HepG2 (cell line): ENCODE results near the gene LITAFD. TPM values are rescaled to one million over a fixed set of nuclear protein-coding genes. Genes with fewer than 3 reads are reported as not detected.

Experiments used
- CHD2 ChIP-seq: IDR thresholded peaks from 2 replicates; pipeline ENCODE4 v1.6.1; 2011; ENCODE audit warnings: low read depth, low read length, improper control_type of control experiment
- DBP ChIP-seq: sonication (generic); formaldehyde crosslinking; IDR thresholded peaks from 2 replicates; pipeline ENCODE4 v1.4.0; 2020; ENCODE audit warnings: missing genetic modification reagents; ENCODE audit errors: not compliant biosample characterization
- DMAP1 ChIP-seq: IDR thresholded peaks from 2 replicates; pipeline ENCODE4 v1.6.1; 2016
- GATAD2A ChIP-seq: IDR thresholded peaks from 2 replicates; pipeline ENCODE4 v1.6.1; 2016
- GZF1 ChIP-seq: sonication (generic); formaldehyde crosslinking; IDR thresholded peaks from 2 replicates; pipeline ENCODE4 v1.5.1; 2020; ENCODE audit warnings: mild to moderate bottlenecking, missing genetic modification reagents
- KDM5B ChIP-seq: sonication (generic); formaldehyde crosslinking; IDR thresholded peaks from 2 replicates; pipeline ENCODE4 v1.4.0; 2020; ENCODE audit warnings: missing genetic modification reagents, mild to moderate bottlenecking, borderline replicate concordance
- PTBP1 ChIP-seq: fragments of 200-400 bp; formaldehyde crosslinking; IDR thresholded peaks from 2 replicates; pipeline ENCODE4 v1.6.1; 2018; ENCODE audit warnings: low read length, low read depth; ENCODE audit not compliant: poor library complexity, severe bottlenecking
- SNAPC2 ChIP-seq: sonication (generic); formaldehyde crosslinking; IDR thresholded peaks from 2 replicates; pipeline ENCODE4 v1.8.1; 2022; ENCODE audit warnings: mild to moderate bottlenecking, missing genetic modification reagents
- STAG1 ChIP-seq: sonication (generic); formaldehyde crosslinking; IDR thresholded peaks from 2 replicates; pipeline ENCODE4 v1.4.0; 2020; ENCODE audit warnings: missing genetic modification reagents
- ZNF207 ChIP-seq: fragments of 450-650 bp; IDR thresholded peaks from 2 replicates; pipeline ENCODE4 v1.6.1; 2016; ENCODE audit warnings: antibody characterized with exemption, borderline replicate concordance
- ZNF318 ChIP-seq: sonication (generic); formaldehyde crosslinking; IDR thresholded peaks from 2 replicates; pipeline ENCODE4 v1.4.0; 2020; ENCODE audit warnings: mild to moderate bottlenecking, missing genetic modification reagents
- ZNF543 ChIP-seq: sonication (generic); formaldehyde crosslinking; IDR thresholded peaks from 2 replicates; pipeline ENCODE4 v1.4.0; 2020; ENCODE audit warnings: mild to moderate bottlenecking, missing genetic modification reagents
- ZNF75D ChIP-seq: sonication (generic); formaldehyde crosslinking; IDR thresholded peaks from 2 replicates; pipeline ENCODE4 v1.8.1; 2023; ENCODE audit warnings: missing genetic modification reagents, mild to moderate bottlenecking, borderline replicate concordance
- polyA plus RNA-seq, 8 experiments: library from polyadenylated mRNA; depleted of rRNA in 3 of 8; stranded (reverse) in 7 of 8; unstranded in 1 of 8; fragments of >200 nt; fragmentation: Illumina TruSeq in 4 of 8; extraction: Trizol in 4 of 8; gene quantifications; 2 replicates each; pipeline versions ENCODE4 v1.2.1 to v1.2.3, GENCODE V29; 2011 to 2016; ENCODE audit warnings: low read depth in 4 of 8, missing spikeins in 1 of 8, mixed read lengths in 1 of 8; ENCODE audit not compliant: insufficient read depth in 1 of 8
- total RNA-seq, 5 experiments: library from RNA; depleted of rRNA; stranded (reverse); fragments of >200 nt; fragmentation: Illumina TruSeq; extraction: Trizol; gene quantifications; 2 replicates each; pipeline ENCODE4 v1.2.3, GENCODE V29; 2016; ENCODE audit warnings: low read depth in 1 of 5
- TF ChIP-seq, protein P1 (sequence below), 2 experiments: sonication (generic) in 1 of 2; formaldehyde crosslinking in 1 of 2; IDR thresholded peaks; 2 replicates each; pipeline versions ENCODE4 v1.4.0 to v1.6.1; 2016 to 2020; ENCODE audit warnings: borderline replicate concordance in 1 of 2, low read depth in 1 of 2, mild to moderate bottlenecking in 1 of 2, missing genetic modification reagents in 1 of 2

Gene LITAFD
- total and polyA plus RNA-seq, 2 of the 13 experiments (the other 11 are each of a cell fraction or from before 2014, with no cell fraction given) = not detected

- peak; percentile 32 for TF ChIP-seq PTBP1
- TF ChIP-seq STAG1 (CRISPR knock-in tag) = no peak
- TF ChIP-seq DBP (CRISPR knock-in tag) = peak; percentile 50
- TF ChIP-seq GATAD2A (CRISPR knock-in tag) = no peak
- peak; percentile 30; the same call in 1 of the 2 replicates for TF ChIP-seq ZNF318
- TF ChIP-seq SNAPC2 = no peak
- no peak for TF ChIP-seq ZNF75D (CRISPR knock-in tag)
- no peak for TF ChIP-seq GZF1 (CRISPR knock-in tag)
- TF ChIP-seq, protein P1, sequence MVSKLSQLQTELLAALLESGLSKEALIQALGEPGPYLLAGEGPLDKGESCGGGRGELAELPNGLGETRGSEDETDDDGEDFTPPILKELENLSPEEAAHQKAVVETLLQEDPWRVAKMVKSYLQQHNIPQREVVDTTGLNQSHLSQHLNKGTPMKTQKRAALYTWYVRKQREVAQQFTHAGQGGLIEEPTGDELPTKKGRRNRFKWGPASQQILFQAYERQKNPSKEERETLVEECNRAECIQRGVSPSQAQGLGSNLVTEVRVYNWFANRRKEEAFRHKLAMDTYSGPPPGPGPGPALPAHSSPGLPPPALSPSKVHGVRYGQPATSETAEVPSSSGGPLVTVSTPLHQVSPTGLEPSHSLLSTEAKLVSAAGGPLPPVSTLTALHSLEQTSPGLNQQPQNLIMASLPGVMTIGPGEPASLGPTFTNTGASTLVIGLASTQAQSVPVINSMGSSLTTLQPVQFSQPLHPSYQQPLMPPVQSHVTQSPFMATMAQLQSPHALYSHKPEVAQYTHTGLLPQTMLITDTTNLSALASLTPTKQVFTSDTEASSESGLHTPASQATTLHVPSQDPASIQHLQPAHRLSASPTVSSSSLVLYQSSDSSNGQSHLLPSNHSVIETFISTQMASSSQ (IDR thresholded peaks at IDR 0.05; ENCODE audit: low read depth) = no peak
- TF ChIP-seq, protein P1 (CRISPR knock-in tag; IDR thresholded peaks at IDR 0.05; ENCODE audit: borderline replicate concordance) = no peak
- TF ChIP-seq ZNF207 = no peak
- TF ChIP-seq ZNF543 (CRISPR knock-in tag) = 0 out of 2 replicates have a peak, but pooled peaks have one; percentile 23
- no peak for TF ChIP-seq CHD2
- TF ChIP-seq DMAP1 = no peak
- no peak for TF ChIP-seq KDM5B
These were observed 7.1 kb downstream of the LITAFD start (continued) for GRCh38 chr16:8888951-8889892.
